Endothelial cell (in vitro differentiated cells): ENCODE results near the gene NEURL3. TPM values are rescaled to one million over a fixed set of nuclear protein-coding genes. Genes with fewer than 3 reads are reported as not detected.

ENCODE experiments used
- DNase-seq: peaks from one replicate; pipeline ENCODE4 v3.0.0; 2021; ENCODE audit warnings: low spot score
- H3K27ac Mint-ChIP-seq: one replicate; pipeline ENCODE4 v1.8.0; 2021; ENCODE audit warnings: mixed read lengths, inconsistent platforms; ENCODE audit not compliant: unreplicated experiment
- H3K27me3 Mint-ChIP-seq: one replicate; pipeline ENCODE4 v1.8.0; 2021; ENCODE audit warnings: mild to moderate bottlenecking, moderate library complexity, mixed read lengths, inconsistent platforms; ENCODE audit not compliant: unreplicated experiment
- H3K36me3 Mint-ChIP-seq: one replicate; pipeline ENCODE4 v1.8.0; 2021; ENCODE audit warnings: mild to moderate bottlenecking, low read depth, mixed read lengths, inconsistent platforms; ENCODE audit not compliant: unreplicated experiment
- H3K4me1 Mint-ChIP-seq: one replicate; pipeline ENCODE4 v1.8.0; 2021; ENCODE audit warnings: mild to moderate bottlenecking, mixed read lengths, inconsistent platforms; ENCODE audit not compliant: unreplicated experiment
- H3K4me3 Mint-ChIP-seq: one replicate; pipeline ENCODE4 v1.8.0; 2021; ENCODE audit warnings: mild to moderate bottlenecking, mixed read lengths, inconsistent platforms; ENCODE audit not compliant: unreplicated experiment
- H3K9me3 Mint-ChIP-seq: one replicate; pipeline ENCODE4 v1.8.0; 2021; ENCODE audit warnings: mixed read lengths, inconsistent platforms; ENCODE audit not compliant: unreplicated experiment
- total RNA-seq: library from RNA; stranded (reverse); fragmentation: NEBNext Ultra II Directional; extraction: Animal tissue kit (Norgen Biotek cat#: 25700); gene quantifications from one replicate; pipeline ENCODE4 v1.2.1, GENCODE V29; 2021; ENCODE audit not compliant: unreplicated experiment
- TF ChIP-seq, protein P1 (sequence below): fragments of 200-600 bp; sonication (generic); IDR thresholded peaks from one replicate; pipeline ENCODE4 v1.5.0; 2021; ENCODE audit warnings: antibody characterized with exemption; ENCODE audit not compliant: unreplicated experiment

The NEURL3 gene
- total RNA-seq, 1 donor from 2014 or later = not detected

DNA sequence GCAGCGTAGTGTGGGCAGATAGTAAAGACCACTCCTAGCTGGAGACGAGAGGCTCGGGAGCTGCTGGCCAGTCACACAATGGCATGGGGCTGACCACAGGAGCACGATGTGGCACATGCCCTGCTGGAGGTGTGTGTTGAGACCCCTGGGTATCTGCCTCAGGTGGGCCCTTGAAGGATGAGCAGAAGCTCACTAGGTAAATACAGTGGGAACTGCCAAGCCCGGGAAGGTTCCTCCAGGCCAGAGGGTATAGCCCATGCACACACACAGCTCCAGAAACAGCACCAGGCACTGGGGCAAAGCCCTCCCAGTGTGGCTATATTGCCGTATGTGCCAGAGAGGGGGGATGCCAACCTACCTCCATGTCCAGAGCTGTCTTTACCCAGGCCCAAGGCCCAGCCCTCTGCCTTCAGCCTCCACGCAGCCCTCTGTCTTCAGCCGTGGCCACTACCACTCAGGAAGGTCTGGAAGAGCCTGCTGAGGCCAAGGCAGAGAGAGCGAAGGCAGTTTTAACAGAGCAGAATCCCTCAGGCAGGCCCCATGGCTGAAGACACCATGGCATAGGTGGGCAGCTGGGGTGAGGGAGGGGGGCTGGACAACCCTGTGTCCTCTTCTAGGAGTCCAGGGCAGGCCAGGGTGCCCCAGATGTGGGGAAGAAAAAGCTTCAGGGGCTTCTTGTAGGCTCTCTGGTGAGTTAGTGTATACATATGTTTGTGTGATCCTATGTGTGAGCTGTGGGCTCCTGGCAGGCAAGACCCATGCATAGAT lies 24.4 kb upstream of the NEURL3 start:
- peaks cover 4% of the 10 kb centered on the region for H3K36me3 Mint-ChIP-seq
- no peak overlapping the region for H3K4me3 Mint-ChIP-seq
- H3K27ac Mint-ChIP-seq = no peak overlapping the region
- peaks cover 19% of the 10 kb centered on the region for H3K4me1 Mint-ChIP-seq
- no peak for DNase-seq
- peaks cover 1% of the 10 kb centered on the region for H3K27me3 Mint-ChIP-seq
- H3K9me3 Mint-ChIP-seq = no peaks in the 10 kb centered on the region
- TF ChIP-seq, protein P1, sequence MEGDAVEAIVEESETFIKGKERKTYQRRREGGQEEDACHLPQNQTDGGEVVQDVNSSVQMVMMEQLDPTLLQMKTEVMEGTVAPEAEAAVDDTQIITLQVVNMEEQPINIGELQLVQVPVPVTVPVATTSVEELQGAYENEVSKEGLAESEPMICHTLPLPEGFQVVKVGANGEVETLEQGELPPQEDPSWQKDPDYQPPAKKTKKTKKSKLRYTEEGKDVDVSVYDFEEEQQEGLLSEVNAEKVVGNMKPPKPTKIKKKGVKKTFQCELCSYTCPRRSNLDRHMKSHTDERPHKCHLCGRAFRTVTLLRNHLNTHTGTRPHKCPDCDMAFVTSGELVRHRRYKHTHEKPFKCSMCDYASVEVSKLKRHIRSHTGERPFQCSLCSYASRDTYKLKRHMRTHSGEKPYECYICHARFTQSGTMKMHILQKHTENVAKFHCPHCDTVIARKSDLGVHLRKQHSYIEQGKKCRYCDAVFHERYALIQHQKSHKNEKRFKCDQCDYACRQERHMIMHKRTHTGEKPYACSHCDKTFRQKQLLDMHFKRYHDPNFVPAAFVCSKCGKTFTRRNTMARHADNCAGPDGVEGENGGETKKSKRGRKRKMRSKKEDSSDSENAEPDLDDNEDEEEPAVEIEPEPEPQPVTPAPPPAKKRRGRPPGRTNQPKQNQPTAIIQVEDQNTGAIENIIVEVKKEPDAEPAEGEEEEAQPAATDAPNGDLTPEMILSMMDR = no peak

DNA sequence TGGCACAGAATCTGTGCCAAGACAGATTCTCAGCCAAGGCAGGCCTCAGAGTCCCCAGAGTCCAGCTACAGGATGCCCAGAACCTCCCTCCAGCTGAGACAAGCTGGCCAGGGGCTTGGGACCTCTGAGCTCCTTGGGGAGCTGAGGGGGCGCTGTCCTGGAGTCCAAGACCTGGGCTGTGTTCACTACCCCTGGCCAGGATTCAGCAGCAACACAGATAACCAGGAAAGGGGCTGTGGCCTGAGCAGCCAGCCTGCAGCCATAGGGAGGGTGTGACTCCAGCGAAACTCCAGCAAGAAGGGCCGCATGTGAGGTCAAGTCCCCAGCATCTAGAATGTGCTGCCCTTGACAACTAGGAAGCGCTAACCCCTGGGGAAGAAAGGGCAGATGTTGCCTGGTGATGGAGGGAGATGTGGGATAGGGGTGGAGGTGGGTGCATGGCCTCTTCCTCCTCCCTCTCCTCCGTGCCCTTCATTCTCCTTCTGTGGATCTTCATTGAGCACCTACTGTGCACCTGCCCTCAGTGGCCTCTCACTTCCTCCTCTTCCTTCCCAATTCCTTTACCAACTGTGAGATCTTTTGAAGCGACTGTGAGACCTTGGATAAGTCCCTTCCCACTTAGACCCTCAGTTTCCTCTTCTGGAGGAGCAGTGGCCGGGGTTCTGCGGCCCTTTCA lies 23.7 kb upstream of the NEURL3 start:
- peaks cover 19% of the 10 kb centered on the region for H3K4me1 Mint-ChIP-seq

DNA sequence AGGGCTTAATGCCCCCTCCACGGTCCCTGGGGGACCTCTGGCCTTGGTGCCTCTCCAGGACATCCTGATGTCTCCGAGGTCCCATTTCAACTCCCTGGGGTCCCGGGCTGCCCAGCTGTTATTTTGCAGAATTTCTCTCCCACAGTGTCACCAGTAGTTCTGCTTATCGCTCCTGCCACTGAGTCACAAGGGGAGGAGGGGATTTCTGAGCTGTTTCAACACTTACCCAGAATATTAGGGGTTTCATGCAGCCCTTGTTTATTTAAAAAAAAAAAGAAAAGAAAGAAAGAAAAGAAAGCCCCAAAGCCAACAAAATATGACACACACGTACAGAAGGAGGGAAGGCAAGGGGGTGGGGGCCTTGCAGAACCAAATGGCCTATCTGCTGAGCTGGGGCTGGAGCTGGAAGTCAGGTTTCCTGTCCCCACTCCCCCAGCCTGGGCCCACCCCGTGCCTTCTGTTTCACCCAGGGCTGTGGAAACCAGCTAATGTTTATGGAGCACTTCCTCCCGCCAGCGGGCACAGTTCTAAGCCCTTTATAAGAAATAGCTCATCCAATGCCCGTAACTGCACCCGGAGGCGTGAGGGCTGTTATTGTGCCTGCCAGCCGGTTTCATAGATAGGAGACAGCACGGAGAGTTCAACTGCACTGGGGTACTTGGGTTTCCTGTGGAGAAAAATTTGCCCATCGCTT lies 23.0 kb upstream of the NEURL3 start:
- Mint-ChIP-seq H3K4me1 (peaks cover 14% of the 10 kb centered on the region), H3K4me3 (peak overlapping the region; percentile 37), H3K36me3 (peaks cover 4% of the 10 kb centered on the region), H3K9me3 (no peaks in the 10 kb centered on the region), H3K27ac (no peak overlapping the region), H3K27me3 (no peaks in the 10 kb centered on the region)
- DNase-seq = no peak
- TF ChIP-seq, protein P1 = no peak

More for the DNA sequence above, 23.7 kb upstream of the NEURL3 start:
- no peak overlapping the region for H3K27ac Mint-ChIP-seq
- TF ChIP-seq, protein P1 = no peak
- no peak overlapping the region for H3K4me3 Mint-ChIP-seq
- peaks cover 1% of the 10 kb centered on the region for H3K27me3 Mint-ChIP-seq
- H3K9me3 Mint-ChIP-seq = no peaks in the 10 kb centered on the region
- H3K36me3 Mint-ChIP-seq = peaks cover 4% of the 10 kb centered on the region
- DNase-seq = no peak

DNA sequence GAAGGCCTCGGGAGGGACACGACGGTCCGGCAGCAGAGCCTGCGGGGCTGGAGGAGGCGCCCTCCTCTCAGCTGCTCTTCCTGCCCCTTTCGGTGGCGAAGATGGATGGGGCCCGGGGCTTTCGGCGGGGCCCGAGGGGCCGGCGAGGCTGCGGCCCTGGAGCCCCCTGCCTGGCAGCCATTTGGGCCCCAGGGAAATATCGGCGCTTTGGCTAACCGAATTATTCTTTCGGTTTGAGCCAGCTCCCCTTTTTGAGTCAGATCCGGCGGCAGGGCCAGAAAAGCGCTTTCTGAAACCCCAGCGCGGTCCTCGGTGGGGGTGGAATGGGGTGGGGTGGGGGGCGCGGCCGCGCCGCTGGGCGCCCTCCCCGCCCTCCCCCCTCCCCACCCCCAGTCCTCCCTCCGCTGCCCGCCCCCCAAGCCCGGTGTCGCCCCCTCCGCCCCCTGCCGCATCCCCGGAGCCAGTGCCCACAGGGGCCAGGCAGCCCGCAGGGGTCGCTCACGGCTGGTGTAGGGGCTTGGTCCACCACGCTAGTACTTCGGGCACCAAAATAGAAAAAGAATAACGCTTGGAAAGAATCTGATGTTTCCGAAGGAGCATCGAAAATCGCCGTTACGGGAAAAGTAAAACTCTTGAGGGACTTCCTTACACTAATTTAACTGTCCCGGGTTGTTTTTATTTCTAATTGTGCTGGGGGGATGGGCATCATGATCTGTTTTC lies 22.3 kb upstream of the NEURL3 start:
- Mint-ChIP-seq H3K27ac (no peak overlapping the region), H3K4me3 (peak overlapping the region; percentile 37), H3K9me3 (no peaks in the 10 kb centered on the region), H3K36me3 (peaks cover 4% of the 10 kb centered on the region), H3K4me1 (peaks cover 11% of the 10 kb centered on the region), H3K27me3 (no peaks in the 10 kb centered on the region)
- TF ChIP-seq, protein P1 = no peak
- DNase-seq = peak; percentile 59
